Stimulated activated CD4-positive, alpha-beta T cell treated with anti-CD3 and anti-CD28 coated beads, TNF-alpha, amount 100 ng/mL, for 4 hours (primary cell): ENCODE measurements around the gene PODN.

Source experiments
- DNase-seq, 3 experiments: peaks; one replicate each; pipeline ENCODE4 v3.0.0-alpha.2; 2020; ENCODE audit warnings: low read depth in 3 of 3

PODN gene

DNA sequence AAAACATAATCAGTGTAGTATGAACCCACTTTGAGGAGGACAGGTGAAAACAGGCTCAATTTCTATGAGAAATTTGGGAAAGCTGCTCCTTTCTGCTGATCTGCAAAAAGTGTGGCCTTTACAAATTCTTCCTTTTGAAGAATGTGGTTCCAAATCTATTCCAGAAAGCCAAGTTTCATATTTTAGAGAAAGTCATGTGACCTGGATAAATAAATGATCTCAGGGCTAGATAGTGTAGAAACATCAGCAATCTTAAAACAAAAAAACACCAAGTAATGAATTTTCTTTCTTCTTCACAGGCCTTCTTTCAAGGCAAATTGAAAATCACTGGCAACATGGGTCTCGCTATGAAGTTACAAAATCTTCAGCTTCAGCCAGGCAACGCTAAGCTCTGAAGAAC, 11.7 kb upstream of the PODN start:
- no peak for DNase-seq

DNA sequence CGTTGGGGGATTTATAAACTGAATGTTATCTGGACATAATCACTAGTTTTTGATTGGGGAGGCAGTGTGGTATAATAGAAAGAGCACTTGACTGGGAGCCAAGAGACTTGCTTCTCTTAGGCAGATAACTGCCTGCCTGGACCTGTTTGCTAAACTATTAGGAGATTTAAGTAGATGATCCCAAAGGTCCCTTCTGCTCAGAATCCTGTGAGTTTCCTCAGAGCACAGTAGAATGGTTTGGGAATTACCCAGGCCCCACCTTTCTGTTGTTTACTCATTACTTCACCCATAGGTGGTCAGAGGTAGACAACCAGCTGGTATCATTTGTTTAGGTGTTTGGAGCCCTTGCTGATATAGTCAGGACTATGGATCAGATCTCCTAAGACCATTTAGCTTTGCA, 10.3 kb upstream of the PODN start:
- DNase-seq = no peak

DNA sequence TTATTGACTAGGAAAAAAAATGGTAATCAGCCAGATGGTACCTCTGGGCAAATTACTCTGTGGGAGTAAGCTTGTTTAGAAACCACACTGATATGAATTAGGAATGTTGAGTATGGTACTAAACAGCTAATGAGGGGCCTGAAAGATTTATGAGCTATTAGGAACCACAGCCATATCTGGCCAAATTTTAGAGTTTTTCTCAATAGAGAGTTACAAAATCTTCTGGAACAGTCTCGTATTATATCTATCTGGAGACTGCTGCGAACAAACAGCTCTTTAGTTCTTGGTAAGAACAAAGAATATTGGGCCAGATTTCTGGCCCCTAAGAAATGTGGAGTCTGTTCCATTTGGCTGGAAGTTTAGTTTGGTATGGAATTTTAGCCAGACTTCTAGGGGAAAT, 4.9 kb upstream of the PODN start:
- DNase-seq = no peak

DNA sequence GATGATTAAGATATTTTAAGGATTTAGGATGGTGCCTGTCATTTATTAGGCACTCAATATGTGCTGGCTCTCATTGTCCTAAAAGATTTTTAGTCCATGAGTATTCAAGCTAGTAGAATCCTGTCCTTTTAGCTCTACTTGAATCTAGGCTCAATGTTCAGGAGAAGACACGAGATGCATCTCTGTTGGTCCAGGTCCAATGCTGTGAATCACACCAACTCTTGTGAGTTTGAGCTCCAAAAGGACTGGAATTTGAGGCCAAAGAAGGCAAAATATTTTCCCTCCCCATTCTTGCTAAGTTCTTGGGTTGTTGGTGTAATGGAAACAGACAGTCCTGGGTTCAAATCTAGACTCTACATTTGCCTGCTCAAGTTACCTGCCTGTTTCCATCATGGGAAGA, 1.4 kb upstream of the PODN start:
- no peak for DNase-seq

DNA sequence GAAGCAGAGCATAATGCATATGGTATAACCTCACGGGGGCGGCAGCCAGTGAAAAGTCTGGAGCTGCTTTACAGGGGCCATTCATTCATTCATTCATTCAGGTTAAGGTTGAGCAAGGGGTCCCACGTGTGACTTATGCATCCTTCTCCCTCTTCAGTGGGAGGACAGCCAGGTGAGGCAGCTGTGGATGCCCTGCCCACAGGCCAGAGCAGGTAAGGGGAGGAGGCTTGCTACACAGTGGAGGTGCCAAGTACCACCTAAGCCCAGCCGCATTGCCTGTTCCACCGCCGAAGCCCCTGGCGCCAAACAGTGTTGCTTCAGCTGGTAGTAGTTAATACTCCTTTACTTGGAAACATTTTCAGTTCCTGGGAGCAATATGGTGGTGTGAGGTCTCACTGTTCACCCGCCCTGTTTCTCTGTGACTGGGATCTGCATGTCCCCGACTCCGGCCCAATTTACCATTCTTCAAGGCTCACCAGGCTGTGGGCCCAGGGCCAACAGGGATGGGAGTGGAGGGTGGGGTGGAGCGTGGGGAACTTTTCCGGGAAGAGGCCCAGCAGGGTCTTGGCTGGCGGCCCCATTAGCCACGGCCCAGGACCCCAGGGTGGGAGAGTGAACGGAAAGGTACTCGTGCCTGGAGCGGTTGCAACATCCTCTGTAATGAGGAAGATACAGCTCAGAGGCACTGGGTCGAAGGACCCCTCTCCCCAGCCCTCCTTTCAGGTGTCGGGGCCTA, 722 bp upstream of the PODN start:
- DNase-seq = no peak

DNA sequence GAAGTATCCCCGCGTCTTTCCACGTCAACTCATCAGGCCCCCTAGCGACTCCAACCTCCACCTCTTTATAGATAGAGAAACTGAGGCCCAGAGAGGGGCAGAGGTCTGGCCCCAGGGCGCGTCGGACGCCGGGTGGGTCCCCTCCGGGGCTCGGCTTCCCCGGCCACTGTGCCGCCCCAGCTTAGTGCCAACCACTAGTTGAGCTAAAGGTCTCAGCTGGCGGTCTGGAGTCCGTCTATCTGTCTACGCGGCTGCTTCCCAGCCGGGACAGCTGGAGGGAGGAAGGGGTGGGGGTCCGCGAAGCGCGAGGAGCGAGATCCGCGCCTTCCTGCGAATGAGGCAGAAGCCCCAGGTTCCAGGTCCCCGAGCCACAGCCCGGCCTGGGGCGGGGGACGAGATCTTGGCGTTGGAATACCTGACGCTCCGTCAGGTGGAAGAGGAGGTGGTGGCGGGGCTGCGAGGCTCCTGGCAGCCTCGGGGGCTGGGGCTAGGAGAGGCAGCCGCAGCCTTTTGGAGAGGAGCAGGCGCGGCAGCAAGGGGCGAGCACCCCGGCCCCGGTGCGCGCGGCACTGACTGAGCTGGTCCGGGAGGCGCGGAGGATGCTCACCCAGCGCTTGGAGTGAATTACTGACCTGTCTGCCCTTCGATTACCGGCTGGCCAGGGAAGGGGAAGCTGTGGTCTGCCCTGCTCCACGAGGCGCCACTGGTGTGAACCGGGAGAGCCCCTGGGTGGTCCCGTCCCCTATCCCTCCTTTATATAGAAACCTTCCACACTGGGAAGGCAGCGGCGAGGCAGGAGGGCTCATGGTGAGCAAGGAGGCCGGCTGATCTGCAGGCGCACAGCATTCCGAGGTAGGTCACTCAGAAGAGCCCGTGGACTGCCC, 937 bp downstream of the PODN start:
- no peak for DNase-seq

DNA sequence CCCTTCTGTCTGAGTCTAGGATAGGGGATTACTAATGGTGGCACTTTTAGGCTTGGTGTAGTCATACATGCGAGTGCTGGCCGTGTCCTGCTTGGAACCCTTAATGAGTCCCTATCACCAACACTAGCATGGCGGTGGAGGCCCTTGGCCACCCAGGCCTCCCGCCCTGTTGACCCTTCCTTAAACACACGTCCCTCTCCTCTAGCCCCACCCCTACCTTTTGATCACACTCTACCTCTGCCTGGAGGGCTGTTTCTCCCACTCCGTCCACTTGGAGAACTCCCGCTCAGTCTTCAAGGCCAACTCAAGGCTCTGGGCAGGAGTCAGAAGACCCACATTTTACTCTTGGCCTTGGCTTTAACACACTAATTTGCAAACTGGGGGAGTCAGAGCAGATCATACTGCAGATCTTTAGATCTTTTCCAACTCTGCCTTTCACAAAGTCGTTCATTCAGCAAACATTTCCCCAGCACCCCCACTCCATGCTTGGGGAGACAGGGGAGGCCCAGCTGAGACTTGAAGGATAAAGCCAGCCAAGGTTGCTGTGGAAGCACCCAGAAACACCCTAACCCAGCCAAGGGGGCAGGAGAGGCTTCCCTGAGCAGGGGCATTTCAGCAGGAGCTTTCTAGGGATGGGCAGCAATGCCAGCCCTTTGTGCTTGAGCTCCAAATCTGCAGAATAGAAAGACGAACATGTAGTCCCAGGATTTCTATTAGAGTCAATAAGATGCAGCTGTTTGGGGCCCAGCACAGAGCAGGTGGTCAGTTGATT, 1.9 kb downstream of the PODN start:
- DNase-seq = no peak

DNA sequence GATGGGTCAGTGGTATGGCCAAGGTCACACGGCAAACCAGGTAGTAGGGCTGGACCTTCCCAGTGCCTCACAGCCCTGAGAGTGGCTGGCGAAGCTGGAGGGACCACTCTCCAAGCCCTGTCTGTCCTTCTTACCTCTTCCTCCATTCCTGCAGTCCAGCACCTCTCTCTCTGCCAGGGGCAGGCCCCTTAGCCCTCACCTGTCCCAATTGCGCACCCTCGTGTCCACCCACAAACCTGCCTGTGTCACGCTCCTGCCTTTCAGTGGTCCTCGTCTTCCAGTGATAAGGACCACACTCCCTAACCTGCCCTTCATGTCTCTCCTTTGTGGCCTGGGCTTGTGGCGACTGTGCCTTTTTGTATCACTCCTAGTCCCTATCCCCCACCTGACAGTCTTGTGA, 3.4 kb downstream of the PODN start:
- DNase-seq = no peak

DNA sequence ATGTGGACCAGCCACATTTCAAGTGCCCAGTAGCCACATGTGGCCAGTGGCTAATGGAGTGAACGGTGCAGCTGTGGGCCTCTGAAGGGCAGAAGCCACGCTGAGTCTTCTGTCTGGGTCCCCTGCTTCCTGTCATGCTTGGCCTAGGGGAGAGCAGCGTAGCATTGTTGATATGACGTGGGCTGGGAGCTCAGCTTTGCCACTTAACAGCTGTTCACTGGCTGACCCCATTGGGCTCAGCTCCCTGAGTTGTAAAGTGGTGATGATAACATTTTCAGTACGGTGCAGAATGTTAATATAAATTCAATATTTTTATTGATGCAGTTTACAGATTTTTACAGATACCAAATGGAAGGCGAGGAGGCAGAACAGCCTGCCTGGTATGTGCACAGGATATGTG, 4.5 kb downstream of the PODN start:
- no peak for DNase-seq

DNA sequence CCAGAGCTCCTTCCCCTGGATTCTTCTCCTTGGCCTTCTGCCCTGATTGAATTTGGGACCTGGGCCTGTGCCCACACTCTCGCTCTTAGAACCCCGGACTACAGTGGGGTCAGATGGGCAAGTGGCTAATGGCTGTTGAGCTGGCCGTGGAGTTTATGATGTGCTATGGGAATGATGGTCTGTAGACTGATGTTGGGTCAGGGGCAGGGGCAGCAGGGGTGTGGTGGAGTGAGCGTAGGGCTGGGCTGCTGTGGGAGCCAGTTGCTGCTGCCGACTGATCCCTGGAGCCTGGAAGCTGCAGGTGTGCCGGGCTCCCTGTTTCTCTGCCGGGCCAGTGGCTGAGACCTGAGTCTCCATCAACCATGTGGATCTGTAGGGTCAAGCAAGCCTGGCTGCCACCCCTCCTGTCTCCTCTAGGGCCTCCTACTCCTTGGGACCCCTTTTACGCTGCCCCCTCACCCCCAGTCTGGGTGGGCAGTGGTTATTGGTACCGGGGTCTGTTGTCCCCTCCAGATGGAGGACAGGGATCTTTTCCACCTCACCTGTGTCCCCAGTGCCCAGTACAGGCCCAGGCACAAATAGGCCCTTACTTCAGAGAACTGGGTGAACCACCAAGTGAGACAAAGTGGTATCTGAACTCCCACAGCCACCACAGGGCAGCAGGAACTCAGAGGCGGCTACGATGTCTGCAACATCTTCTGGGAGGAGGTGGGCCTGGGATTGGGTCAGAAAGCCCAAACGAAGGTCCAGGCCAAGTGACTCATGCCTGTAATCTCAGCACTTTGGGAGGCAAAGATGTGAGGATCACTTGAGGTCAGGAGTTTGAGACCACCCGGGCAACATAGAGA, 5.1 kb downstream of the PODN start:
- no peak for DNase-seq

DNA sequence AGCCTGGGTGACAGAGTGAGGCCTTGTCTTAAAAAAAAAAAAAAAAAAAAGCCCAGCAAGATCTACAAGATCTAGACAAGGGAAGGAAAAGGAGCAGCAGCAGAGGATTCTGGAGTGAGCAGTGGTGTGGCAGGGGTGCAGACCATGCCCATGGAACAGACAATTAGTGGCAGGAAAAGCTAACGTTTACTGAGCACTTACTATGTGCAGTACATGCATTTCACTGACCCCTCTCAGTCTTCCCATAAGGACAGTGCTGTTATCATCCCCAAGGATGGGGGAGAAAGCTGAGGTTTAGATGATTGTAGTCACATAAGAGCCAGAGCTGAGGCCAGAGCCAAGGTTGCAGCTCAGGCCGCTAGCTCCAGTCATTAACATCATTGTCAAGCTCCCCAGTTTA, 5.9 kb downstream of the PODN start:
- DNase-seq = no peak

DNA sequence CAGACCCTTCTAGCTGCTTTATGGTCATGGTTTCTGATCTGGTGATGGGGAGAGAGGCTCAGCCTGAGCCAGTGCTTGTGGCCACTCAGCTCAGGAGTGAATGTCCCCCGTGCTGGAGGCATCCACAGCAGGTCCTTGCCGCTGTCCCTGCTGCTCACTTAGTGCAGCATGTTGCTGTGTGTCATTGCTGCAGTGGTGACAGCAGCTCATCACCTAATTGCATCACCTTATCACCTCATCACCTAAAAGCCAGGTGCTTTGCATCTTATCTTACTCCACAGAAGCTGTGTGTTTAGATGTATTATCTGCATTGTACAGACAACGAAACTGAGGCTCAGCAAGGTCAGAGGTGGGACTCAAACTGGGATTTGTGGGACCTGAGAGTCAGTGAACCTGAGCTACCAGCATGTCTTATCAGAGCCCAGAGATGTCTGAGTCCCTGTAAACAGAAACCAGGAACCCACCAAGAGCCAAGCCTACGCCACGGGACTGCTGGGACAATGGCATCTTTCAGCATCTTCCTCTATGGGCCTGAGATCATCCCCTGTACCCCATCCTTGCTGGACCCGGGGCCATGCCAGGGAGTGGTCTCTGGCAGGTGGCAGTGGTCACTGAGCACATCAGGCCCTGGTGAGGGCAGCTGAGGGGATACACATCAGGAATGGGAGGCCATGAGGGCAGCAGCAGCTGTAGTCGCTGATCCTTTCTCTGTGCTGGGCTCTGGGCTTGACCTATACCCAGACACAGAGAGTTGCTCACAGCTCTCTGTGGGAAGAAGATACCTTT, 6.5 kb downstream of the PODN start:
- DNase-seq = no peak

DNA sequence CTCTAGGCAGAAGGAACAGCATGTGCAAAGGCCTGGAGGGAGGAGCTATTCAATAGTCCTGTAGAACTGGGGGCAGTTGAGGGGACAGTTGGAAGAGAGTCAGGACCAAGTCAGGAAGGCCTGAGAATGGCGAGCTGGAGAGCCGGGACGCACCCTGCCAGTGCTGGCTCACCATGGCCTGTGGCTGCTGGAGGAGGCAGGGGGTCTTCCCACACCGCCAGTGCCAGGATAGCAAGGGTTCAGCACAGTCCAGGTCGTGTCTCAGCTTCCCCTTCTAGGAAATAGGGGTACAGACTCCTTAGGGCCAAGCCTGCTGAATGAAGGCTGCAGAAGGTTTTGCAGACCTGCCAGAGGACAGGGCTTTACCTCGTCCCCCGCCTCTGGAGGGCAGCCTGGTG, 7.3 kb downstream of the PODN start:
- DNase-seq = no peak

DNA sequence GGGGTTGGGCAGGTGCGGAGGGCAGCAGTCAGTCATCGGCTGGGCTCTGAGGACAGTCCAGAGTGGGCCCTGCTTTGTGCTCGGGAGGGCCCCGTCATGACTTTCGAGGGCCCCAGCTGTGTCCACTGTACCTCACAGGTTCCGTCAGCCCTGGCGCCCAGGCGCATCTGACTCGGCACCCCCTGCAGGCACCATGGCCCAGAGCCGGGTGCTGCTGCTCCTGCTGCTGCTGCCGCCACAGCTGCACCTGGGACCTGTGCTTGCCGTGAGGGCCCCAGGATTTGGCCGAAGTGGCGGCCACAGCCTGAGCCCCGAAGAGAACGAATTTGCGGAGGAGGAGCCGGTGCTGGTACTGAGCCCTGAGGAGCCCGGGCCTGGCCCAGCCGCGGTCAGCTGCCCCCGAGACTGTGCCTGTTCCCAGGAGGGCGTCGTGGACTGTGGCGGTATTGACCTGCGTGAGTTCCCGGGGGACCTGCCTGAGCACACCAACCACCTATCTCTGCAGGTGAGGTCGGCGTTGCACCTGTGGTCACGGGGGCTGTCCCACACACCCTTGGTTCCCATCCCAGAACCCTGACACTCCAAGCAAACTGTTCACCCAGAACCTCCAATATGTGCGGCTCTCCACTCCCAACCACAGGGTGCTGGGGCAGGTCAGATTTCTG, 7.8 kb downstream of the PODN start:
- DNase-seq = no peak

DNA sequence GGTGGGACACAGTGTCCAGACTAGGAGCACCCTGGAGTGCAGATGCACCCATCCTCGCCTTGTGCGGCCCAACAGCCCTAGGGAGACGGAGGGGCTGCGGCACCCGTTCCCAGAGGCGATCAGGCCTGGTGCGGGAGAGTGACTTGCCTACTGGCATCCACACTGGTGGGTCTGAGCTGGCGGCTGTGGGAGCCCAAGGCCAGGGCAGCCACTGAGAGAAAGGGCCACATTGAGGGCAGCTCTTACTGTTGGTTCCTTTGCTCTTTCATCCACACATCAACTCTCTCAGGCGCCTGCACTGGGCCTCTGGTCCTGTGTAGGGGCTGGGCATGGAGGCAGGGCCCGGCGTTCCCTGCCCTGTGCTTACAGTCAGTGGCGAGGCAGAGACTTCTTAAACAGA, 8.6 kb downstream of the PODN start:
- DNase-seq = no peak

DNA sequence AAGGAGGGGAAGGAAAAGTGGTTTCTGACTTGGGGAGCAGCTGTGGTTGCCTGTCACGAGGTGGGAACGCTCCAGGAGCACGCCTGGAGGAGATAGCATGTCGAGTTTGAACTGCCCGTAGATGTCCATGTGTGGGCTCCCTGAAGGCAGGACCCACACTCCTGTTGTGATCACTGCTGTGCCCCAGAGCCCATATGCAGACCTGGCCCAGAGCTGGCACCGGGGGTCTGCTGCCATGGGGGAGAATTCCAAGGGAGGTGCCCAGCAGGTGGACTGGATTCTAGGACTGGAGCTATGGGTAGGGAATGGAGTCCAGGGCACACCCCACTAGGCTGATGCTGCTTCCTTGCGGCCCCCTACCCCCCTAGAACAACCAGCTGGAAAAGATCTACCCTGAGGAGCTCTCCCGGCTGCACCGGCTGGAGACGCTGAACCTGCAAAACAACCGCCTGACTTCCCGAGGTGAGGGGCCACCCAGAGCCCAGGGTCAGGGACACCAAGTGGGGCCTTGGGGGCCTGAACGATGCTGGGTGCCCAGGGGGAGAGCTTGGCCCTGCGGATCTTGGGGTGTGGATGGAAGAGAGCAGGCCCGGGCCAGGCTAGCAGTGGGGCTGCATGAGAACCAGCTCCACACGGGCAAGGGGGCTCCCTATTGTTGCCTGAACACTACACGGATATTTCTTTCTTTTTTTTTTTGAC, 9.3 kb downstream of the PODN start:
- DNase-seq = no peak

DNA sequence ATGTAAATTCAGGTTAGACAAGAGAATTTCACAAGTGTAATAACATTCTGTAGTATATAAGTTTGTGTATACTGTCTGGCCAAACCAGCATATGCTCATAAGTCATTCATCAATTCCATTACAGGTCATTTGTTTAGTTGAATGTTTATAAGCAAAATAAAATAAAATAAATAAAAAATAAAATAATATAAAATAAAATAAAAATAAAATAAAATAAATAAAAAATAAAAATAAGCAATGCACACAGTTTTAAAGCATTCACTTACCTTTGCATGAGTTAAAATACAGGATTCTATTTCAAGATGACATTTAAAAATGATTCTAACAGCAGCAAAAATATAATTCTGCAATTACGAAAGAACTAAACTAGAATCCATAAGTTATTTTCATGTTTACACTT, 9.9 kb downstream of the PODN start:
- no peak for DNase-seq

DNA sequence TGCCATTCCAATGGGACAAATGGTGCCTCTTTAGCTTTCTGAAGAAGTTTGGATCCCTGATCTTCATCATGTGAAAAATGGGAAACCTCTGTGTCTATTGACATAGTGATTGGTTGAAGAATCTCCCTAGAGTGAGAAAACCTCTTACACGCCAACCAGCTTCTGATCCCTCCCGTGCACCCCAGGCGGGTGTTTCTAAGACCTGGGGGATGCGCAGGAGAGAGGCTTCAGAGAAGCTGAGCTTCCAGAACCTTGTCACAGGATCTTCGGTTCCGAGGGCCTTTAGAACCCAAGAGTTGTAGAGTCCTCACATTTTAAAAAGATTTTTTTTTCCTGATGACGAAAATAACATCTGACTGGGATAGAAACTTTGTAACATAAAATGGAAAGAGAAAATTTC, 11.3 kb downstream of the PODN start:
- no peak for DNase-seq

DNA sequence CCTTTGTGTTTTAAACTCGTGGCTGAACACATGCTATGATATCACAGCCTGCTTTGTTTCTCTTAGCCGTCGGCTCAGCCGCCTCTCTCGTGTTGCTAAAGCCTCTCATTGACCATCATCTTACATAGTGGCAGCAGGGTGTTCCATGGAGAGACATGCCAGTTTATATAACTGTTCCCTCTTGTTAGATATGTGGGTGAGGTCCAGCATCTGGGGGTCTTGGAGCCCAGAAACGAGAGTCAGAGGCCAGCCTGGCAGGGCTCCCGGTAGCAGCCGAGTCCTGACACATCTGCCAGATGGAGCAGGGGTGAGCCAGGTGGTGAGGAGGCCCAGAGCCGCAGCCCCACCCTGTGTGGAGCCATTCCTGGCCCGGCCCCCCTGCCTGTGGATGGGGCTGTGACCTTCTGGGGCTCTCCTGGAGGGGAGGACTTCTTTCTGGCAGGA, 11.9 kb downstream of the PODN start:
- no peak for DNase-seq
